ENCODE results near the gene SNRPA1.

The SNRPA1 gene

DNA sequence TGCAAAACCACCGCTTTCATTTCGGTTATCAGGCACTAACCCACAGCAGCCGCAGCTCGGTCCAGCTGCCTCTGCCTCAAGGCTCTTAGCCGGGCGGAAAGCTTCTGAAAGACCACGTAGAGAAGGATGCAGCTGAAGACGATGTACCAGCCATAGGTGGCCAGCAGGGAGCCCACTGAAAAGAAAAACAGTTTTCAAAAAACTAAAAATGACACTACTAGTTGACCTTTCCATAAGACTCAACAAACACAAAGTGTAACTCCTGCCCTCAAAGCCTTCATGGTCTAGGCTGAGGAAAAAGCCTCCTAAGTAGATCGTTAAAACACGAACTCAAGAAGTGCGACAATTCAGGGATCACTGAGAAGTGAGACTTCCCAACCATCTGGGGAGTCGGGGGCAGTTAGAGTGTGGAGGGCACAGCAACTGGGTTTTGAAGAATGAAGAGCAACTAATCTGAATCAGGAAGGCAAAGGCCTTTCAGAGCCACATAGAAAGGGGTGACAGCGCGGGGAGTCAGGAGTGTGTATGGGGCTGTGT is 18.5 kb downstream of the SNRPA1 start:
- no peak for TF ChIP-seq CTCF (IDR thresholded peaks at IDR 0.05; ENCODE audit: insufficient read depth, missing control alignments)
- FAIRE-seq: no peak
- DNase-seq (ENCODE audit: insufficient read length, low spot score): no peak

DNA sequence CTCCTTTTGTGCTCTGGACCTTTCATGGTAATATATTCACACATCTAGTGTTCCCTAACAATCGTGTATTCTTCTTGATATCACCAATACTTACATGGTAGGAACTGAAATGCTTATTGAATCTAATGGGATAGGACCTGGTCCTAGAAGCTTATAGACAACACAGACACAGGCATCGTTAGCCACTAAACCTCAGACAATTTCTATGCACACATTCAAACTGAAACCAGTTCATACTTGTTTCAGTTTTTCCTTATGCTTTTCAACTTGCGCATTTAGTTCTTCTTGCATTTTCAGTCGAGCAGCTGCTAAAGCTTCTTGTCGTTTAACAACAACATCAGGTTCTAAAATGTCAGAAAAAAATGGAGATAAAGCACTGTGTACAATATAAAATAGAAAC is 20.0 kb downstream of the SNRPA1 start:
- DNase-seq (ENCODE audit: insufficient read length, low spot score): no peak
- no peak for FAIRE-seq
- TF ChIP-seq CTCF (IDR thresholded peaks at IDR 0.05; ENCODE audit: insufficient read depth, missing control alignments): no peak

- DNase-seq (ENCODE audit: insufficient read length, low spot score) (no peak), FAIRE-seq (no peak)
- TF ChIP-seq CTCF (IDR thresholded peaks at IDR 0.05; ENCODE audit: insufficient read depth, missing control alignments): no peak
Observed at GRCh38 chr15:101273534-101273933, 21.5 kb downstream of the SNRPA1 start.

DNA sequence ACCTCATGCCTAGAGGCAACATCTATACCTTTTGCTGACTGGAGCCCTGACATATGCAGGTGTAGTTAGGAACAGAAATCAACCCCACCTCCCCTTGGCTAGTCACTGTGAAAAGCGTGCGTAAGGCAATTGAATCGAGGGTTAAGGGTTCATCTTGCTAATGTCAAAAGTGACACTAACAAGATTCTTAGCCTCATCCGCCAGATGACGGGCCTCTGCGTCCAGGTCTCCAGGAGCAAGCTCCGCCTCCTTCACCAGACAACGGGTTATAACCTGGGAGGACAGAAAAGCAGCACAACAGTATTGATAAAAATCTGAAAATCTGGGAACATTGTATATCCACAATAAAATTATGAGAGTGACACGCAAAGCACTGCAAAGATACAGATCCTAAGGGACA is 22.5 kb downstream of the SNRPA1 start:
- FAIRE-seq (no peak), DNase-seq (ENCODE audit: insufficient read length, low spot score) (no peak)
- no peak for TF ChIP-seq CTCF (IDR thresholded peaks at IDR 0.05; ENCODE audit: insufficient read depth, missing control alignments)

DNA sequence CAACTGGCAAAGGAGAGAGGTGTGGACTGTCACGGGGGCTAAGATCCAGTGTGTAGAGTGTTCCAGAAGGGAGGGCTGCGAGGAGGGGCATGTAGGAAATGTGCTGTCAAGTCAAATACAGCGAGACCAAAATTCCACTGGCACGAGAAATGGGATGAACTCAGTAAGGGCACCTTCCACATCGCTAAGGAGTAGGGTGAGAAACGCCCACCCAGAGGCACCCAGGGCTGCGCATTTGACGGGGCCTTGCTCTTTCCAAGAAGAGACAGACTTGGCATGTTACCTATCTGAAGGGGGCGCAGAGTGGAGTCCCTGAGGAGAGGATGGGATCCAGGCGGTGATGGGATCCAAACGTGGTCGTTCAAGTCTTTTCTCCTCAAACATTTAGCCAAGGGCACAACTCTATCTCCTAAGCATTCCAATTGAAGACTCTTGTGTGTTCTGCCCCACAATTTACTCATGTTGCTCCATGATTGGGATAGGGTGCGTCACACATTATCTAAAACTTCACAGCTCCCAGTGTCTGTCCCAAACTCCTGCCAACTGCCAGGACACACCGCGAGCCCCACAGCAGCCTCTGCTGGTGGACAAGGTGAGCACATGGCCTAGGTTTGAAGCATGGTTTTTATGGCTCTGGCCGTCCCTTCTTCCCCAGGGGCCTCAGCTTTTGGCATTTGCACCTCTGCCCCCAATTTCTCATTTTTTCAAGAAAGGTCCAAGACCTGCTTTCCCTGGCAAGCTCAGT is 25.4 kb downstream of the SNRPA1 start:
- no peak for DNase-seq (ENCODE audit: insufficient read length, low spot score)
- TF ChIP-seq CTCF (IDR thresholded peaks at IDR 0.05; ENCODE audit: insufficient read depth, missing control alignments): no peak
- FAIRE-seq: no peak

GRCh38 chr15:101267320-101268104 is 27.5 kb downstream of the SNRPA1 start:
- DNase-seq (ENCODE audit: insufficient read length, low spot score) (no peak), FAIRE-seq (no peak)
- TF ChIP-seq CTCF (IDR thresholded peaks at IDR 0.05; ENCODE audit: insufficient read depth, missing control alignments): no peak

DNA sequence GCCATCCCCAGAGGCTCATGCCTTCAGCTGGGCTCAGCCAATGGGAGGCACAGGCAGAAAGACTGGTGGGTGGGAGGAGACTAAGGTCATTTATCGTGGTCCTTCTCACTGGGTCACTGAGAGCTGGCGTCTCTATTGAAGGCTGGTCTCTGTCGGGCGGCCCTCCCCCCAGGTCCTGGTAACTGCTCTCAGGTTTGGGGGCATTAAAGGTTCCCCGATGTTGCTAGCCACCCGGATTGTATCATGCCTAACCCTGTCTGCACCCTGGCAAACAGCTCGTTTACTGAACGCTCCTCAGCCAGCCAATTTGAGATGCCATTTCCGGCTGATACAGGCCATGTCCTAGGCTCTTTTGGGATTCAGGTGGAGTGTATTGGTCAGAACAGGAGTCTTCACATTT is 28.3 kb downstream of the SNRPA1 start:
- FAIRE-seq (no peak), DNase-seq (ENCODE audit: insufficient read length, low spot score) (no peak)
- no peak for TF ChIP-seq CTCF (IDR thresholded peaks at IDR 0.05; ENCODE audit: insufficient read depth, missing control alignments)
